RWPE2 (cell line): ENCODE data around the gene GUK1.

Experiments
- ATAC-seq: fragments of 200-7000 bp; cut with Tn5 transposase; 3 replicates; pipeline ENCODE4 v1.9.1; 2021; ENCODE audit warnings: low read depth
- DNase-seq: peaks from one replicate; pipeline ENCODE4 v3.0.0-alpha.2; 2020; ENCODE audit warnings: low spot score
- H3K27ac ChIP-seq: fragments of 450-650 bp; 2 replicates; pipeline ENCODE4 v1.5.1; 2017; ENCODE audit warnings: mild to moderate bottlenecking; ENCODE audit not compliant: poor library complexity, severe bottlenecking
- H3K27me3 ChIP-seq: fragments of 250-450 bp; sonication (Bioruptor Pico); 2 replicates; pipeline ENCODE4 v1.5.1; 2021; ENCODE audit warnings: mild to moderate bottlenecking, moderate library complexity; ENCODE audit not compliant: insufficient read depth, poor library complexity, severe bottlenecking
- H3K36me3 ChIP-seq: fragments of 250-450 bp; sonication (Bioruptor Pico); 2 replicates; pipeline ENCODE4 v1.5.1; 2020; ENCODE audit warnings: low read depth, mild to moderate bottlenecking, moderate library complexity
- H3K4me1 ChIP-seq: fragments of 250-450 bp; sonication (Bioruptor Pico); 2 replicates; pipeline ENCODE4 v1.5.1; 2021; ENCODE audit warnings: mild to moderate bottlenecking, moderate library complexity; ENCODE audit not compliant: insufficient read depth, poor library complexity, severe bottlenecking
- H3K4me3 ChIP-seq: fragments of 250-450 bp; sonication (Bioruptor Pico); 2 replicates; pipeline ENCODE4 v1.5.1; 2021; ENCODE audit warnings: mild to moderate bottlenecking, moderate library complexity; ENCODE audit not compliant: severe bottlenecking
- H3K9me3 ChIP-seq: fragments of 250-450 bp; sonication (Bioruptor Pico); 2 replicates; pipeline ENCODE4 v1.5.1; 2021; ENCODE audit warnings: mild to moderate bottlenecking, moderate library complexity; ENCODE audit not compliant: severe bottlenecking
- CTCF ChIP-seq: fragments of 450-650 bp; IDR thresholded peaks from one replicate; pipeline ENCODE4 v1.5.1; 2017; ENCODE audit warnings: mild to moderate bottlenecking, moderate library complexity; ENCODE audit not compliant: poor library complexity, severe bottlenecking

The GUK1 gene

GRCh38 chr1:228156941-228157728 lies 17.1 kb downstream of the GUK1 start:
- H3K4me3 ChIP-seq: no peak overlapping the region

DNA sequence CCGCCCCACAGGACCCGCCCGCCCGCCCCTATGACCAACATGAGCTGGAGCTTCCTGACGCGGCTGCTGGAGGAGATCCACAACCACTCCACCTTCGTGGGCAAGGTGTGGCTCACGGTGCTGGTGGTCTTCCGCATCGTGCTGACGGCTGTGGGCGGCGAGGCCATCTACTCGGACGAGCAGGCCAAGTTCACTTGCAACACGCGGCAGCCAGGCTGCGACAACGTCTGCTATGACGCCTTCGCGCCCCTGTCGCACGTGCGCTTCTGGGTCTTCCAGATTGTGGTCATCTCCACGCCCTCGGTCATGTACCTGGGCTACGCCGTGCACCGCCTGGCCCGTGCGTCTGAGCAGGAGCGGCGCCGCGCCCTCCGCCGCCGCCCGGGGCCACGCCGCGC lies 17.6 kb downstream of the GUK1 start:
- no peaks in the 10 kb centered on the region for H3K36me3 ChIP-seq
- peaks cover 15% of the 10 kb centered on the region for H3K4me1 ChIP-seq
- TF ChIP-seq CTCF: no peak
- ATAC-seq (no peak), DNase-seq (no peak)
- no peaks in the 10 kb centered on the region for H3K9me3 ChIP-seq
- H3K4me3 ChIP-seq: no peak overlapping the region
- no peaks in the 10 kb centered on the region for H3K27me3 ChIP-seq
- no peak overlapping the region for H3K27ac ChIP-seq

More at GRCh38 chr1:228156941-228157728, 17.1 kb downstream of the GUK1 start:
- no peak overlapping the region for H3K27ac ChIP-seq
- peaks cover 9% of the 10 kb centered on the region for H3K4me1 ChIP-seq
- DNase-seq (no peak), ATAC-seq (no peak)
- no peaks in the 10 kb centered on the region for H3K27me3 ChIP-seq
- H3K9me3 ChIP-seq: no peaks in the 10 kb centered on the region
- no peaks in the 10 kb centered on the region for H3K36me3 ChIP-seq
- no peak for TF ChIP-seq CTCF

GRCh38 chr1:228158151-228159007 lies 18.3 kb downstream of the GUK1 start:
- Histone ChIP-seq H3K4me3 (no peak overlapping the region), H3K27me3 (no peaks in the 10 kb centered on the region), H3K36me3 (no peaks in the 10 kb centered on the region), H3K4me1 (peaks cover 17% of the 10 kb centered on the region), H3K9me3 (no peaks in the 10 kb centered on the region), H3K27ac (no peak overlapping the region)
- no peak for TF ChIP-seq CTCF
- ATAC-seq (no peak), DNase-seq (peak; percentile 32)

DNA sequence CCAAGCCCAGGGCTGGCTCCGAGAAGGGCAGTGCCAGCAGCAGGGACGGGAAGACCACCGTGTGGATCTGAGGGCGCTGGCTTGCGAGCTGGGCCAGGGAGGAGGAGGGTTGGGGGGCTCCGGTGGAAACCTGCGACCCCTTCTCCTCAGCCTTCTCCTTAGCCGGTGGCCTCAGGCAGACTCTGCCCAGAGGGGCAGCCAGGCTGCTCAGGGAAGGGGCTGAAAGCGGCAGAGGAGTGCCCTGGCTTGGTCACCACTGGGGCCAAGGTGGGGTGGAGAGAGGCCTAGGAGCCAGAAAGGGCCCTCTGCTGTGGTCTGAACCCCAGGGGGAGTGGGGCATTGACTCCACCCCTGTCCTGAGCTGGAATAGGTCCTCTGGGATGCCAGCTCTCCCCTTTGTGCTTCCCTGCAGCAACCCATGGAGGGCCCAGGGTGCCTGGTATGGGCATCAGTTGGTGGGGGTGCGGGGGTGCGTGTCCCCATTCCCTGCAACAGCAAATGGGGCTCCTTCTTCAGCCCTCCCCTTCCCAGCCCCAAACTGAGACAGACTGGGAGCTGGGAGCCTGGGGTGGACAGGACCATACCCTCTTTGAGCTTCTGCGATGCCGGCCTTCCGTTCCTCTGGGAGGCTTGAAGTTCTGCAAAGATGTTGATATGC lies 19.1 kb downstream of the GUK1 start:
- H3K9me3 ChIP-seq: no peaks in the 10 kb centered on the region
- DNase-seq (no peak), ATAC-seq (no peak)
- H3K27me3 ChIP-seq: no peaks in the 10 kb centered on the region
- no peak overlapping the region for H3K27ac ChIP-seq
- TF ChIP-seq CTCF: no peak
- no peak overlapping the region for H3K4me3 ChIP-seq
- peaks cover 17% of the 10 kb centered on the region for H3K4me1 ChIP-seq
- H3K36me3 ChIP-seq: no peaks in the 10 kb centered on the region
